Epidermal melanocyte (primary cell): ENCODE measurements around the gene CDS2.
"Not testable (repeated sequence)": the region's sequence is repeated elsewhere in the genome, so short reads cannot be mapped to it uniquely, and the experiment has no call there.

ENCODE experiments used
- DNase-seq: peaks from one replicate; pipeline ENCODE4 v3.0.0; 2011; ENCODE audit warnings: low spot score; ENCODE audit not compliant: insufficient read length

Gene CDS2

DNA sequence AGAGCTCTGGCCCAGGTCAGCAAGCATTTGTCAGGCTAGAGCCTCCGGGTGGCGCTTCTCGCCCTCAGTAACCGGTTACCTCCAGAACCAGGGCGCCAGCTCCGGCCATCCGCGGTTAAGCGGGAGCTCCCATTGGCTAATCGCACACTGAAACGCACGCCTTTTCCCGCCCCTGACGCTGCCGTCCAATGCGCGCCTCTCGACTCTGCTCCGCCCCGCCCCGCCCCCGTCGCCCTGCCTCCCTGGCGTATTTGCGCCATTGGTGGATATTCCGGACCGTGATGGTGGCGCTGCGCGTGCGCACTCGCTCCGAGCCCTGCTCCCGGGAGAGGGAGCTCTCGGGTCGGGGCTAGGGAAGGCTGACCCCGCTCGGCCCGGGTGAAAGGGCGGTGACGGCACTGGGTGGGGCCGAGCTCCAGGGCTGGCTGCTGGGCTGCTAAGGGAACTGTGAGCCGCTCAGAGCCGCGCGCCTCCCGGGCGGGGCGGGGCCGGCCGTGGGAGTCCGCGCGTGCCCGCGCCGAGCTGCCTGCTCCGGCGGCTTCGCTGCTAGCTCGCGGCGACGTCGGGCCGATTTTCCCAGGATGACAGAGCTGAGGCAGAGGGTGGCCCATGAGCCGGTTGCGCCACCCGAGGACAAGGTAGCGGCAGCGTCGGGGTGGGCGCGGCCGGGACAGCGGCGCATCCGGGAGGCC is at the start of gene CDS2:
Gene CDS2, plus strand, starts transcription at position 497 of the 692 bp plus-strand sequence. Its CDS starts 85 bp downstream, at position 582.
- DNase-seq: peak; percentile 96

GRCh38 chr20:5077761-5078387 is 48.9 kb upstream of the CDS2 start:
- DNase-seq: no peak

GRCh38 chr20:5078399-5078958 is 48.3 kb upstream of the CDS2 start:
- DNase-seq: no peak

GRCh38 chr20:5080384-5080877 is 46.4 kb upstream of the CDS2 start:
- peak; percentile 47 for DNase-seq

DNA sequence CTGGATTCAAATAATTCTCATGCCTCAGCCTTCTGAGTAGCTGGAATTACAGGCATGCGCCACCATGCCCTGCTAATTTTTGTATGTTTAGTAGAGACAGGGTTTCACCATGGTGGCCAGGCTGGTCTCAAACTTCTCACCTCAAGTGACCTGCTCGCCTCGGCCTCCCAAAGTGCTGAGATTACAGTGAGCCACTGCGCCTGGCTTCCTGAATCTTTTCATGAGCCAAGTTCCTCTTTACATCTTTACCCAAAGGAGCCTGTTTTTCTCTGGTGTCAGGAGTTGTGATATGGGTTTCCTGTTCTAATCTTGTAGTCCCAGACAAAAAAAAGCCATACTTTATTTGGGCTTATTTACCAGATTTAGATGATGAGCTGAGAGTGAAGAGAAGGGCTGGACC is 41.4 kb upstream of the CDS2 start:
- DNase-seq: no peak

DNA sequence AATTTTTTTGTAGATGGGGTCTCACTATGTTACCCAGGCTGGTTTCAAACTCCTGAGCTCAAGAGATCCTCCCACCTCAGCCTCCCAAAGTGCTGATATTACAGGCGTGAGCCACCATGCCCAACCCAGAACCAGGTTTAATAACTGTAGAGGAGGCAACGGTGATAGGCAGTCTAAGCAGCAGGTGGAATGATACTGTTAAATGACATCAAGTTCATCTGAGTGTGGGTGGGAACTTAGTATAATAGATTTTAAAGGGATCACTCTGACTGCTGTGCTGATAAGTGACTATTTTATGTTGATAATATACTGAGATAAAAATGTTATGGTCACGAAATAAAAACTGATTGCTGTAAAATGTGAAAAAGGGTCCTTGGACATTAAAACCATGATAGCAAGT is 38.1 kb upstream of the CDS2 start:
- no peak for DNase-seq

GRCh38 chr20:5090191-5090590 is 36.6 kb upstream of the CDS2 start:
- DNase-seq: no peak

- no peak for DNase-seq
Measured at GRCh38 chr20:5091902-5092301, 34.9 kb upstream of the CDS2 start.

- no peak for DNase-seq
Measured at GRCh38 chr20:5092765-5093339, 34.0 kb upstream of the CDS2 start.

DNA sequence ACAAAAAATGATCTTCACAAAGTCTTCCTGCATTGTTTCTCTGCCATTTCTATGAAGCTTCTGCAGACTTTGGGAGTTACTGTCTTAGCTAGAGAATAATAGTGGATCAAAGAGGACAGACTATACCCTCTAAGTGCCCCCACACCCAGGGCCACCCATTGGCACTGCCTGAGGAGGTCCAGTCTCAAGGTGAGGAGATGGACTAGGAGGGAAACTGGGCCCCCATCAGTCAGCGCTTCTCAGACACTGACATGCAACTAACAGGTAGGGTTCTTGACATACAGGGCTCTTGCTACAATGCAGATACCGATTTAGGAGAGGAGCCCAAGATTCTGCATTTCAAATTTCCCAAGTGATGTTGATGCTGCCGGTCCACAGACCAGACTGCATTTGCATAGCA is 31.4 kb upstream of the CDS2 start:
- DNase-seq: no peak

- no peak for DNase-seq
Measured at GRCh38 chr20:5095931-5096330, 30.9 kb upstream of the CDS2 start.

DNA sequence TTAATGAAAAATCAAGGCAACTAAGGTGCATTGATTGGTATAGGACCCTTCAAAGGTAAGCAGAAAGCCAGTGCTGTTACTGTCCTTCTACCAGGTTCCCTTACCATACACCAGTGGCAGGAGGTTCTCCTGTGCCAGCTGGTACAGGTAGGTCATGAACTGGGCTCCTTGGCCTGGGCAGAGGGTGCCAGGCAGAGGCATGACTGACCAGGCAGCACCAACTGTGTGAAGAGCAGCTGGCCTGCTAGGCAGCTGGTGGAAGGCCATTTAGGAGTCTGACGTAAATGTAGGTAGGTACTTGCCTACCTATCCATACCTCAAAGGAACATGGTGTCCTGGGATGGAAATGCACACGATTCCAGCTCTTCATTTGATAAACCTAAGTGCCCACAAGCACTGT is 30.3 kb upstream of the CDS2 start:
- no peak for DNase-seq

- DNase-seq: not testable (repeated sequence)
Measured at GRCh38 chr20:5099009-5099408, 27.8 kb upstream of the CDS2 start.

- not testable (repeated sequence) for DNase-seq
Measured at GRCh38 chr20:5099909-5100308, 26.9 kb upstream of the CDS2 start.

DNA sequence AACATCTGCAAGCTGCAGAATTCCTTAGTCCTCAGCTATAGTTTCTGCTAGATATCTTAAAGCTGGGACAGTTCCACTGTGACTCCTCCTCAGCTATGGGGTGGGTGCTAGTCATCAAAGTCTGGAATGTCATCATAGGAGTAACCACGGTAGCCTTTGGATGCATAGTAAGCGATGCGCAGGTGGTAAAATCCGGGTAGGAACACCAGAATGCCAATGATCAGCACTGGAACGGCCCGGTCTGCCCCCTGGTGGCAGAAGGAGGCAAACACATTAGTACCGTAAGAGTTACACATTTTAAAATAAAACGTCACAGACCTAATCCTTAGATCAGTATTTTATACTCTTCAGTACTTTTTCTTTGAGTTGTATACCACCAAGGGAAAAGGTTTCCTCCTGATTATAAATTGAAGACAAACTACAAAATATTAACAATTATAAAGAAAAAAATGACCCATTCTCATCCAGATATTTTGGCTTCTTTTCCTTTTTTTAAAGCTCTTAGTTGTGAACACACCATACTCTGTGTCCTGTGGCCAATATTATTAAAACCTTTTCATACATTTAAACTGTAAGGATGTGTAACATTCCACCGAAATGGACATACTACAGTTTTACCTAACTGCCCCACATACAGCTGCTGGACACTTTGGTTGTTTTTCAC is 26.0 kb upstream of the CDS2 start:
- peak; percentile 68 for DNase-seq

DNA sequence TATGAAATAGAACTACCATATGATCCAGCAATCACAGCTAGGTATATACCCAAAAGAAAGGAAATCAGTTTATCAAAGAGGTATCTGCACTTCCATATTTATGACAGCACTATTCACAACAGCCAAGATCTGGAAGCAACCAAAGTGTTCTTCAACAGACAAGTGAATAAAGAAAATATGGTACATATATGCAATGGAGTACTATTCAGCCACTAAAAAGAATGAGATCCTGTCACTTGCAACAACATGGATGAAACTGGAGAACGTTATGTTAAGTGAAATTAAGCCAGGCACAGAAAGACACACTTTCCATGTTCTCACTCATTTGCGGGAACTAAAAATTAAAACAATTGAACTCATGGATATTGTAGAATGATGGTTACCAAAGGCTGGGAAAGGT is 22.3 kb upstream of the CDS2 start:
- no peak for DNase-seq

DNA sequence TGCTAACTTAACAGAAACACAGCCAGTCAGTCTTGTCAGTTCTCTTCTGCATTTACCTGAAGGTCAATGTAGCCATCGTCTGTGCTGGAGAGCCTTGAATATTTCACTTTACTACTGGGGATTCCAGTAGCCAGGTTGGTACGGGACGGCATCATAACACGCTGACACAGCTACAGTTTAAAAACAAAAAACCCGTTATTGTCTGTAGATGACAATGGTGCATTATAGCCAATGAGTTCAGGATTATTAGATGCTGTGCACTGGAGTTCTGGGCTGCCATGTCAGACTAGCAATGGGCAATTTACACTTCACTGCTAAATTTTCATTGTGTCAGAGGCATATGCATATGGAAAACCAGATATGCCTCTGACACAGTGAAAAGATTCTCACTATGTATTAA is 17.5 kb upstream of the CDS2 start:
- DNase-seq: no peak

DNA sequence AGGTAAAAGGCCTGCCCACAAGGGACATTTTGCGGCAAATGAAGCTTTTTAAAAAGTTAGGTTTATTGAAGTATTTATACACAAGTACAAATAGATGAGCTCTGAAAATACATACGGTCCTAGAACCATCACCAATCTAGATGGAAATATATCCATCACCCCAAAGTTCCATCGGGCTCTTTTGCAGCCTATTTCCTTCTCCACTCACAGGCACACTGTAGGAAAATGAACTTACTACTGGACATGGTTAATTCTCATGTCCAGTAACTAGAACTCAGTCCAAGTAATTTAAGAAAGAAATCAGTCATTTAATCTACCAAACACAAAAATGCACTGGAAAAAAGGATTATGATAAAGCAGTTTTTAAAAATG is 13.2 kb upstream of the CDS2 start:
- no peak for DNase-seq

DNA sequence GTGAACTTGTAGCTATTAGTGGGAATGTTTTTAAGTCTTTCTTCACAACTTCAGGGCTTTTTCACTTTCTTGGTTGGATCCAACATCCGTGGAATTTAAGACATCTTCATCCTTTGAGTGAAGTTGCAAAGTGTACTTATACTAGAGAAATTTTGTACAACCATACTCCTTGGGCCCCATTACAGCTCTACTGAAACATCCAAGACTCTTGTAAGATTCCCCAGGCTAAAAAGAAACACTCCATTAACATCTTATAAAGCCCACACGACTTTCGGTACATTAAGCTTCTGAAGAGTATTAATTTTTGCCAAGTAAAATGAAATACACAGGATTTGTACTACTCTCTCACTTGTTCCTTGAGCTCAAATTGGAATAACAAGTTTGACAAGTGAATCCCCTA is 12.4 kb upstream of the CDS2 start:
- DNase-seq: no peak

DNA sequence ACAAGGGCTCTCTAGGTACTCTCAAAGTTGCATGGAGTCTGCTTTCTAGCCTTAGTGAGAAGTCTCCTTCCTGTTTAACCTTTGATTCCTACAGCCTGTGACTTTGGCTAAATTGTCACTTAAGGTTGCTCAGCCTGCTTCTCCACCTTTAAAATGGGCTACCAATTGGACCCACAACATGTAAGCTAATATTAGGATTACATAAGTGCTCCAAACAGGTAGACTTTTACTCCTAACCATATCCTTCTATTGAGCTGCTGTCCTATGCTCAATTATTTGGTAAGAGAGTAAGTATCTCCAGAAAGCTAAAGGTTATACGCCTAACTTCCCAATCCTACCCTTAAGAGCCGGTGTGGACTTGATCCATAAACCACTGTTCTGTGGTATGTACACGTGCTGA is 9.9 kb upstream of the CDS2 start:
- no peak for DNase-seq

DNA sequence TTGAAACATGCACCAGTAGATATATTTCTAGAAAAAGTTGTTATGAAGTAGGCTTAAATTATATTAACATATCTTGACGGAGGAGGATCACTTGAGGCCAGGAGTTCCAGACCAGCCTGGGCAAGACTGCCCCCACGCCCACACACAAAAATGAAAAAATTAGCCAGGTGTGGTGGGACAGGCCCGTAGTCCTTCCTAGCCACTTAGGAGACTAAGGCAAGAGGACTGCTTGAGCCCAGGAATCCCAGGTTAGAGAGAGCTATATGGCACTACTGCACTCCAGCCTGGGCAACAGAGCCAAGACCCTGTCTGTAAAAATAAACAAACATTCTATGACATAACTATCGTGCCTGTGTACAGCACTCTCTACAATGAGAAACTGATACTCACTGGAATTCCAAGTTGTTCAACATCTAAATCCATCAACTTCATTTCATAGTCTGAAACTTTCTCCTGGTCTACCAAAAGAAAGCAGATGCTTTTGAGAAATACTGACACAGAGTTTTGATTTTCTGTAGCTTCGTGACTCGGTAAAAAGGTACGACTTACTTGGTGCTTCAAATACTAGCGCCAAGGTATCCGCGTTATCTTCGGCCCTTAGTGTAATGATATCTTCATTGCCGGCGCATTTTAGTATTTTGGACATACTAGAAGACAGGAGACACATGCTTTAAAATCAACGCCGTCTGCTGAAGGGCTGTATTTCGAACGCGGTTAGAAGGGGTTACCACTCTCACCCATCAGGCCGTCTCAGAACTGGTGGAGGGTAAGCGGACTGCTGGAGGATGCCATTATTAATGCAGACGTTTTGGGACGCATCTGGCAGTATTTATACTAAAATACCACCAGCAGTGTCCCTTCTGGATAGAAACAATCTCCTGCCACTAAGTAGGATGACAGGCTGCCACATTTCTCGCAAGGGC is 8.3 kb upstream of the CDS2 start:
- DNase-seq: no peak
